ENCODE results near the gene SPAM1.
"Not testable (repeated sequence)": the region's sequence is repeated elsewhere in the genome, so short reads cannot be mapped to it uniquely, and the experiment has no call there.

The SPAM1 gene, protein sequence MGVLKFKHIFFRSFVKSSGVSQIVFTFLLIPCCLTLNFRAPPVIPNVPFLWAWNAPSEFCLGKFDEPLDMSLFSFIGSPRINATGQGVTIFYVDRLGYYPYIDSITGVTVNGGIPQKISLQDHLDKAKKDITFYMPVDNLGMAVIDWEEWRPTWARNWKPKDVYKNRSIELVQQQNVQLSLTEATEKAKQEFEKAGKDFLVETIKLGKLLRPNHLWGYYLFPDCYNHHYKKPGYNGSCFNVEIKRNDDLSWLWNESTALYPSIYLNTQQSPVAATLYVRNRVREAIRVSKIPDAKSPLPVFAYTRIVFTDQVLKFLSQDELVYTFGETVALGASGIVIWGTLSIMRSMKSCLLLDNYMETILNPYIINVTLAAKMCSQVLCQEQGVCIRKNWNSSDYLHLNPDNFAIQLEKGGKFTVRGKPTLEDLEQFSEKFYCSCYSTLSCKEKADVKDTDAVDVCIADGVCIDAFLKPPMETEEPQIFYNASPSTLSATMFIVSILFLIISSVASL

DNA sequence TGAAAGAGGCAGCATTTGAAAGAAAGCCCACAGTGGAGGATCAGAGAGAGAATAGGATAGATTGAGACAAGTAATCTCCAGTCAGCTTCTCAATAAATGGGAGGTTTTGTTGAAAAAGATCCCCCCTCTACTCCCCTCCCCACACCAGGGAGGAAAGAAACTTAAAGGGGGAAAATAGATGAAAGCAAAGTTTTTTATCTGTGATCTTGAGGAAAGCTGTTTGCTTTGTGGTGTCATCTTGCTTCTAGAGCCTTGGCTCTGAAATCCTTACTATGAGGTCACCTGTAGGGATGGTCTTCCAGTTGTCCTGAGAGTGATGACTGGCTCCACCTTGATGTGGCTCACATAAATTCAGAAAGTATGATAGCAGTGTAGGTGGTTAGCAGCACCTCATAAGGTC is at the start of gene SPAM1:
Gene SPAM1, plus strand, starts transcription at position 301 of the 400 bp plus-strand sequence. CDS start 28,330 bp downstream, outside the sequence.
- TF ChIP-seq, protein P1, sequence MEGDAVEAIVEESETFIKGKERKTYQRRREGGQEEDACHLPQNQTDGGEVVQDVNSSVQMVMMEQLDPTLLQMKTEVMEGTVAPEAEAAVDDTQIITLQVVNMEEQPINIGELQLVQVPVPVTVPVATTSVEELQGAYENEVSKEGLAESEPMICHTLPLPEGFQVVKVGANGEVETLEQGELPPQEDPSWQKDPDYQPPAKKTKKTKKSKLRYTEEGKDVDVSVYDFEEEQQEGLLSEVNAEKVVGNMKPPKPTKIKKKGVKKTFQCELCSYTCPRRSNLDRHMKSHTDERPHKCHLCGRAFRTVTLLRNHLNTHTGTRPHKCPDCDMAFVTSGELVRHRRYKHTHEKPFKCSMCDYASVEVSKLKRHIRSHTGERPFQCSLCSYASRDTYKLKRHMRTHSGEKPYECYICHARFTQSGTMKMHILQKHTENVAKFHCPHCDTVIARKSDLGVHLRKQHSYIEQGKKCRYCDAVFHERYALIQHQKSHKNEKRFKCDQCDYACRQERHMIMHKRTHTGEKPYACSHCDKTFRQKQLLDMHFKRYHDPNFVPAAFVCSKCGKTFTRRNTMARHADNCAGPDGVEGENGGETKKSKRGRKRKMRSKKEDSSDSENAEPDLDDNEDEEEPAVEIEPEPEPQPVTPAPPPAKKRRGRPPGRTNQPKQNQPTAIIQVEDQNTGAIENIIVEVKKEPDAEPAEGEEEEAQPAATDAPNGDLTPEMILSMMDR (IDR thresholded peaks at IDR 0.05; ENCODE audit: control insufficient read depth, extremely low read depth, insufficient read depth): no peak
- DNase-seq (ENCODE audit: low read depth): no peak
- H3K4me3 ChIP-seq (ENCODE audit: low read depth, low read length): no peak within 1 kb of the TSS

- no peak for DNase-seq (ENCODE audit: low read depth)
- TF ChIP-seq, protein P1 (IDR thresholded peaks at IDR 0.05; ENCODE audit: control insufficient read depth, extremely low read depth, insufficient read depth): no peak
- H3K4me3 ChIP-seq (ENCODE audit: low read depth, low read length): no peak overlapping the region
Observed at GRCh38 chr7:123876557-123877256, 48.3 kb upstream of the SPAM1 start.

GRCh38 chr7:123879628-123880027 is 45.4 kb upstream of the SPAM1 start:
- no peak for DNase-seq (ENCODE audit: low read depth)
- H3K4me3 ChIP-seq (ENCODE audit: low read depth, low read length): no peak overlapping the region
- TF ChIP-seq, protein P1 (IDR thresholded peaks at IDR 0.05; ENCODE audit: control insufficient read depth, extremely low read depth, insufficient read depth): no peak

DNA sequence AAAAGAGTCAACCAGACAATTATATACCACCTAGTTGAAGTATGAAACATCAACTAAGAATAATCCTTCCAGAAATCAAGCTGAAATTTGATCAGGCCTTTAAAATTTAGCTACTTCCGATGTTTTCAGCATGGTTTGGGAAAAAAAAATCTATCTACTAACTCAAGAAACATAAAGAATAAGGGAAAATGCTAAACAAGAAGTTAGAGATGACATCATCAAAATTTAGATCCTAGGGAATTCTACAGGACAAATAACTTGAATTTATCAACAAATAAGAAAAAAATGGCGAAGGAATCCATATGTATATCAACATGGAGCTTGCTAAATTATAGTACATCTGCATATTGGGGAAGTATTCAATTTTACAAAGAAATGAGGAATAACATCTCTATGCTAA is 43.7 kb upstream of the SPAM1 start:
- TF ChIP-seq, protein P1 (IDR thresholded peaks at IDR 0.05; ENCODE audit: control insufficient read depth, extremely low read depth, insufficient read depth): no peak
- H3K4me3 ChIP-seq (ENCODE audit: low read depth, low read length): no peak overlapping the region
- DNase-seq (ENCODE audit: low read depth): no peak

- TF ChIP-seq, protein P1 (IDR thresholded peaks at IDR 0.05; ENCODE audit: control insufficient read depth, extremely low read depth, insufficient read depth): no peak
- H3K4me3 ChIP-seq (ENCODE audit: low read depth, low read length): no peak overlapping the region
- DNase-seq (ENCODE audit: low read depth): no peak
Observed at GRCh38 chr7:123883154-123883553, 41.9 kb upstream of the SPAM1 start.

DNA sequence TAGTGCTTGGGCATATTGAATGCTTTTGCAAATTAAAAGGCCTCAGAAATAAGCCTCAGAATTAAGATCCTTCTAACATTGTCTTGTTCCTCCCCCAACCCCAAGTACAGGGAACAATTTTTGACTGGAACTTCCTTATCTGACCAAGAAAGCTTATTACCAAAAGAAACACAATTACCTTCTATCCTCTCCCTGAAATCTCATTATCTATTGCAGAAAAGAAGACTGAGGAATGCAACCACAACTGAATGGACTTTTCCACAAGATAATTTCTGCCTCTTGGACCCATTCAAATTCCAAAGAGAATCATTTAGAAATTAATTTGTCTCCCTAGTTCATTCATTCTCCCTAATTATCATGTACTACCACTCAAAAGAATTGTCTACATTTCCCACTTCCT is 36.8 kb upstream of the SPAM1 start:
- no peak for DNase-seq (ENCODE audit: low read depth)
- no peak overlapping the region for H3K4me3 ChIP-seq (ENCODE audit: low read depth, low read length)
- TF ChIP-seq, protein P1 (IDR thresholded peaks at IDR 0.05; ENCODE audit: control insufficient read depth, extremely low read depth, insufficient read depth): no peak

- not testable (repeated sequence) for DNase-seq (ENCODE audit: low read depth); H3K4me3 ChIP-seq (ENCODE audit: low read depth, low read length)
Observed at GRCh38 chr7:123894753-123895152, 30.3 kb upstream of the SPAM1 start.

Data from LNCaP clone FGC (cell line).